Peyer's patch (tissue), 4 donors: ENCODE results near the gene GCN1.

Source experiments
- CTCF ChIP-seq, 6 experiments: fragments of 450-650 bp in 4 of 6; fragments of 200-600 bp in 2 of 6; sonication (generic) in 1 of 6; IDR thresholded peaks; one replicate each; pipeline ENCODE4 v1.5.1; 2017 to 2019; ENCODE audit warnings: antibody characterized with exemption in 6 of 6, mild to moderate bottlenecking in 3 of 6, moderate library complexity in 1 of 6
- POLR2A ChIP-seq, 2 donors: fragments of 450-650 bp; IDR thresholded peaks; one replicate each; pipeline ENCODE4 v1.5.1; 2017; ENCODE audit warnings: antibody characterized with exemption in 2 of 2, mild to moderate bottlenecking in 2 of 2, moderate library complexity in 2 of 2

- TF ChIP-seq POLR2A (IDR thresholded peaks at IDR 0.05) (no peak), CTCF (IDR thresholded peaks at IDR 0.05) (no peak)
These were observed 37.9 kb downstream of the GCN1 start for GRCh38 chr12:120156315-120157259.
